HepG2 (cell line): ENCODE results near the gene CPEB4. TPM values are rescaled to one million over a fixed set of nuclear protein-coding genes. Genes with fewer than 3 reads are reported as not detected.

Source experiments
- FOXJ3 ChIP-seq: sonication (generic); formaldehyde crosslinking; IDR thresholded peaks from 2 replicates; pipeline ENCODE4 v1.4.0; 2020; ENCODE audit warnings: missing genetic modification reagents, mild to moderate bottlenecking, borderline replicate concordance
- FOXK1 ChIP-seq: sonication (generic); formaldehyde crosslinking; IDR thresholded peaks from 2 replicates; pipeline ENCODE4 v1.4.0; 2020; ENCODE audit warnings: low read depth, missing genetic modification reagents, borderline replicate concordance
- KDM5A ChIP-seq: fragments of 200-600 bp; sonication (generic); IDR thresholded peaks from 2 replicates; pipeline ENCODE4 v1.7.0; 2018; ENCODE audit warnings: antibody characterized with exemption, mild to moderate bottlenecking, low read length, borderline replicate concordance
- SALL1 ChIP-seq: sonication (generic); formaldehyde crosslinking; IDR thresholded peaks from 2 replicates; pipeline ENCODE4 v1.8.0; 2022; ENCODE audit warnings: mild to moderate bottlenecking, missing genetic modification reagents
- SETDB1 ChIP-seq: sonication (generic); formaldehyde crosslinking; IDR thresholded peaks from 2 replicates; pipeline ENCODE4 v1.5.1; 2020; ENCODE audit warnings: missing genetic modification reagents, mild to moderate bottlenecking, borderline replicate concordance
- SMAD1 ChIP-seq: sonication (generic); formaldehyde crosslinking; IDR thresholded peaks from 2 replicates; pipeline ENCODE4 v1.4.0; 2020; ENCODE audit warnings: missing genetic modification reagents, low read depth, mild to moderate bottlenecking, borderline replicate concordance
- SRY ChIP-seq: sonication (generic); formaldehyde crosslinking; IDR thresholded peaks from 2 replicates; pipeline ENCODE4 v1.8.0; 2022; ENCODE audit warnings: mild to moderate bottlenecking, missing genetic modification reagents
- TGIF2 ChIP-seq: IDR thresholded peaks from 2 replicates; pipeline ENCODE4 v1.6.1; 2016; ENCODE audit warnings: control low read depth, missing compliant biosample characterization
- ZC3H13 ChIP-seq: sonication (generic); formaldehyde crosslinking; IDR thresholded peaks from 2 replicates; pipeline ENCODE4 v1.8.1; 2023; ENCODE audit warnings: mild to moderate bottlenecking, missing genetic modification reagents, moderate library complexity
- ZNF572 ChIP-seq: sonication (generic); formaldehyde crosslinking; IDR thresholded peaks from 2 replicates; pipeline ENCODE4 v1.5.1; 2020; ENCODE audit warnings: mild to moderate bottlenecking, missing genetic modification reagents
- ZNF749 ChIP-seq: sonication (generic); formaldehyde crosslinking; IDR thresholded peaks from 2 replicates; pipeline ENCODE4 v1.8.0; 2022; ENCODE audit warnings: mild to moderate bottlenecking, missing genetic modification reagents, moderate library complexity, borderline replicate concordance
- ZSCAN25 ChIP-seq: sonication (generic); formaldehyde crosslinking; IDR thresholded peaks from 2 replicates; pipeline ENCODE4 v1.8.0; 2022; ENCODE audit warnings: mild to moderate bottlenecking, missing genetic modification reagents
- polyA plus RNA-seq, 8 experiments: library from polyadenylated mRNA; depleted of rRNA in 3 of 8; stranded (reverse) in 7 of 8; unstranded in 1 of 8; fragments of >200 nt; fragmentation: Illumina TruSeq in 4 of 8; extraction: Trizol in 4 of 8; gene quantifications; 2 replicates each; pipeline versions ENCODE4 v1.2.1 to v1.2.3, GENCODE V29; 2011 to 2016; ENCODE audit warnings: low read depth in 4 of 8, missing spikeins in 1 of 8, mixed read lengths in 1 of 8; ENCODE audit not compliant: insufficient read depth in 1 of 8
- total RNA-seq, 5 experiments: library from RNA; depleted of rRNA; stranded (reverse); fragments of >200 nt; fragmentation: Illumina TruSeq; extraction: Trizol; gene quantifications; 2 replicates each; pipeline ENCODE4 v1.2.3, GENCODE V29; 2016; ENCODE audit warnings: low read depth in 1 of 5
- TF ChIP-seq, protein P1 (sequence below): sonication (generic); formaldehyde crosslinking; IDR thresholded peaks from 2 replicates; pipeline ENCODE4 v1.8.0; 2022; ENCODE audit warnings: missing genetic modification reagents, mild to moderate bottlenecking, borderline replicate concordance
- TF ChIP-seq, protein P2 (sequence below): sonication (generic); formaldehyde crosslinking; IDR thresholded peaks from 2 replicates; pipeline ENCODE4 v1.4.0; 2020; ENCODE audit warnings: missing genetic modification reagents, borderline replicate concordance
- TF ChIP-seq, protein P3 (sequence below): sonication (generic); formaldehyde crosslinking; IDR thresholded peaks from 2 replicates; pipeline ENCODE4 v1.8.1; 2023; ENCODE audit warnings: mild to moderate bottlenecking, missing genetic modification reagents
- TF ChIP-seq, protein P4 (sequence below): sonication (generic); formaldehyde crosslinking; IDR thresholded peaks from 2 replicates; pipeline ENCODE4 v1.5.1; 2020; ENCODE audit warnings: mild to moderate bottlenecking, missing genetic modification reagents, borderline replicate concordance

The CPEB4 gene
- total and polyA plus RNA-seq, 2 of the 13 experiments (the other 11 are each of a cell fraction or from before 2014, with no cell fraction given) = 7.7 to 26.7 TPM

DNA sequence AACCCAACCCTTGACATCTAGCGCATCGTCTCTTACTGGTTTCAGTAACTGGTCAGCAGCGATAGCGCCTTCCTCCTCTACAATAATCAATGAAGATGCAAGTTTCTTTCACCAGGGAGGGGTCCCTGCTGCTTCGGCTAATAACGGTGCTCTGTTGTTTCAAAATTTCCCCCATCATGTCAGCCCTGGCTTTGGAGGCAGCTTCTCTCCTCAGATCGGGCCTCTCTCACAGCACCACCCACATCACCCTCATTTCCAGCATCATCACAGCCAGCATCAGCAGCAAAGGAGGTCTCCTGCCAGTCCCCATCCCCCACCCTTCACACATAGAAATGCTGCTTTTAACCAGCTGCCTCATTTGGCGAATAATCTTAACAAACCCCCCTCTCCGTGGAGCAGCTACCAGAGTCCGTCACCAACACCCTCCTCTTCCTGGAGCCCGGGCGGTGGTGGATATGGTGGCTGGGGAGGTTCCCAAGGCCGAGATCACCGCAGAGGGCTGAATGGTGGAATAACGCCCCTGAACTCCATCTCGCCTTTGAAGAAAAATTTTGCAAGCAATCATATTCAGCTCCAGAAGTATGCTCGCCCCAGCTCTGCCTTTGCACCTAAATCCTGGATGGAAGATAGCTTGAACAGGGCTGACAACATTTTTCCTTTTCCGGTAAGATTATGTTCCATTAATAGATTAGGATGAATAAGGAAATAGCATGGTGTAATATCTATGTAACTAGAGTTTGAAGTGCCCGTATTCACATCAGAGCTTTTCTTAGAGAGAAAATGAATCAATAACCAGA lies 2.2 kb downstream of the CPEB4 start (continued):
- TF ChIP-seq, protein P1, sequence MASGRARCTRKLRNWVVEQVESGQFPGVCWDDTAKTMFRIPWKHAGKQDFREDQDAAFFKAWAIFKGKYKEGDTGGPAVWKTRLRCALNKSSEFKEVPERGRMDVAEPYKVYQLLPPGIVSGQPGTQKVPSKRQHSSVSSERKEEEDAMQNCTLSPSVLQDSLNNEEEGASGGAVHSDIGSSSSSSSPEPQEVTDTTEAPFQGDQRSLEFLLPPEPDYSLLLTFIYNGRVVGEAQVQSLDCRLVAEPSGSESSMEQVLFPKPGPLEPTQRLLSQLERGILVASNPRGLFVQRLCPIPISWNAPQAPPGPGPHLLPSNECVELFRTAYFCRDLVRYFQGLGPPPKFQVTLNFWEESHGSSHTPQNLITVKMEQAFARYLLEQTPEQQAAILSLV = 0 out of 2 replicates have a peak, but pooled peaks have one; percentile 22
- TF ChIP-seq, protein P2, sequence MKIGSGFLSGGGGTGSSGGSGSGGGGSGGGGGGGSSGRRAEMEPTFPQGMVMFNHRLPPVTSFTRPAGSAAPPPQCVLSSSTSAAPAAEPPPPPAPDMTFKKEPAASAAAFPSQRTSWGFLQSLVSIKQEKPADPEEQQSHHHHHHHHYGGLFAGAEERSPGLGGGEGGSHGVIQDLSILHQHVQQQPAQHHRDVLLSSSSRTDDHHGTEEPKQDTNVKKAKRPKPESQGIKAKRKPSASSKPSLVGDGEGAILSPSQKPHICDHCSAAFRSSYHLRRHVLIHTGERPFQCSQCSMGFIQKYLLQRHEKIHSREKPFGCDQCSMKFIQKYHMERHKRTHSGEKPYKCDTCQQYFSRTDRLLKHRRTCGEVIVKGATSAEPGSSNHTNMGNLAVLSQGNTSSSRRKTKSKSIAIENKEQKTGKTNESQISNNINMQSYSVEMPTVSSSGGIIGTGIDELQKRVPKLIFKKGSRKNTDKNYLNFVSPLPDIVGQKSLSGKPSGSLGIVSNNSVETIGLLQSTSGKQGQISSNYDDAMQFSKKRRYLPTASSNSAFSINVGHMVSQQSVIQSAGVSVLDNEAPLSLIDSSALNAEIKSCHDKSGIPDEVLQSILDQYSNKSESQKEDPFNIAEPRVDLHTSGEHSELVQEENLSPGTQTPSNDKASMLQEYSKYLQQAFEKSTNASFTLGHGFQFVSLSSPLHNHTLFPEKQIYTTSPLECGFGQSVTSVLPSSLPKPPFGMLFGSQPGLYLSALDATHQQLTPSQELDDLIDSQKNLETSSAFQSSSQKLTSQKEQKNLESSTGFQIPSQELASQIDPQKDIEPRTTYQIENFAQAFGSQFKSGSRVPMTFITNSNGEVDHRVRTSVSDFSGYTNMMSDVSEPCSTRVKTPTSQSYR (CRISPR knock-in tag) = peak; percentile 75; the same call in 1 of the 2 replicates
- TF ChIP-seq FOXK1 (0 out of 2 replicates have a peak, but pooled peaks have one; percentile 12), ZSCAN25 (CRISPR knock-in tag) (0 out of 2 replicates have a peak, but pooled peaks have one; percentile 16), TGIF2 (no peak), ZNF572 (peak; percentile 60; the same call in 1 of the 2 replicates), SETDB1 (CRISPR knock-in tag) (no peak), ZNF749 (0 out of 2 replicates have a peak, but pooled peaks have one; percentile 35), SALL1 (CRISPR knock-in tag) (peak; percentile 52; the same call in 1 of the 2 replicates), KDM5A (peak; percentile 32; the same call in 1 of the 2 replicates), FOXJ3 (CRISPR knock-in tag) (no peak), SMAD1 (CRISPR knock-in tag) (no peak), ZC3H13 (CRISPR knock-in tag) (peak; percentile 83; the same call in 1 of the 2 replicates), SRY (CRISPR knock-in tag) (peak; percentile 57; the same call in 1 of the 2 replicates)
- TF ChIP-seq, protein P3, sequence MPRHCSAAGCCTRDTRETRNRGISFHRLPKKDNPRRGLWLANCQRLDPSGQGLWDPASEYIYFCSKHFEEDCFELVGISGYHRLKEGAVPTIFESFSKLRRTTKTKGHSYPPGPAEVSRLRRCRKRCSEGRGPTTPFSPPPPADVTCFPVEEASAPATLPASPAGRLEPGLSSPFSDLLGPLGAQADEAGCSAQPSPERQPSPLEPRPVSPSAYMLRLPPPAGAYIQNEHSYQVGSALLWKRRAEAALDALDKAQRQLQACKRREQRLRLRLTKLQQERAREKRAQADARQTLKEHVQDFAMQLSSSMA (CRISPR knock-in tag) = 0 out of 2 replicates have a peak, but pooled peaks have one; percentile 63
- TF ChIP-seq, protein P4, sequence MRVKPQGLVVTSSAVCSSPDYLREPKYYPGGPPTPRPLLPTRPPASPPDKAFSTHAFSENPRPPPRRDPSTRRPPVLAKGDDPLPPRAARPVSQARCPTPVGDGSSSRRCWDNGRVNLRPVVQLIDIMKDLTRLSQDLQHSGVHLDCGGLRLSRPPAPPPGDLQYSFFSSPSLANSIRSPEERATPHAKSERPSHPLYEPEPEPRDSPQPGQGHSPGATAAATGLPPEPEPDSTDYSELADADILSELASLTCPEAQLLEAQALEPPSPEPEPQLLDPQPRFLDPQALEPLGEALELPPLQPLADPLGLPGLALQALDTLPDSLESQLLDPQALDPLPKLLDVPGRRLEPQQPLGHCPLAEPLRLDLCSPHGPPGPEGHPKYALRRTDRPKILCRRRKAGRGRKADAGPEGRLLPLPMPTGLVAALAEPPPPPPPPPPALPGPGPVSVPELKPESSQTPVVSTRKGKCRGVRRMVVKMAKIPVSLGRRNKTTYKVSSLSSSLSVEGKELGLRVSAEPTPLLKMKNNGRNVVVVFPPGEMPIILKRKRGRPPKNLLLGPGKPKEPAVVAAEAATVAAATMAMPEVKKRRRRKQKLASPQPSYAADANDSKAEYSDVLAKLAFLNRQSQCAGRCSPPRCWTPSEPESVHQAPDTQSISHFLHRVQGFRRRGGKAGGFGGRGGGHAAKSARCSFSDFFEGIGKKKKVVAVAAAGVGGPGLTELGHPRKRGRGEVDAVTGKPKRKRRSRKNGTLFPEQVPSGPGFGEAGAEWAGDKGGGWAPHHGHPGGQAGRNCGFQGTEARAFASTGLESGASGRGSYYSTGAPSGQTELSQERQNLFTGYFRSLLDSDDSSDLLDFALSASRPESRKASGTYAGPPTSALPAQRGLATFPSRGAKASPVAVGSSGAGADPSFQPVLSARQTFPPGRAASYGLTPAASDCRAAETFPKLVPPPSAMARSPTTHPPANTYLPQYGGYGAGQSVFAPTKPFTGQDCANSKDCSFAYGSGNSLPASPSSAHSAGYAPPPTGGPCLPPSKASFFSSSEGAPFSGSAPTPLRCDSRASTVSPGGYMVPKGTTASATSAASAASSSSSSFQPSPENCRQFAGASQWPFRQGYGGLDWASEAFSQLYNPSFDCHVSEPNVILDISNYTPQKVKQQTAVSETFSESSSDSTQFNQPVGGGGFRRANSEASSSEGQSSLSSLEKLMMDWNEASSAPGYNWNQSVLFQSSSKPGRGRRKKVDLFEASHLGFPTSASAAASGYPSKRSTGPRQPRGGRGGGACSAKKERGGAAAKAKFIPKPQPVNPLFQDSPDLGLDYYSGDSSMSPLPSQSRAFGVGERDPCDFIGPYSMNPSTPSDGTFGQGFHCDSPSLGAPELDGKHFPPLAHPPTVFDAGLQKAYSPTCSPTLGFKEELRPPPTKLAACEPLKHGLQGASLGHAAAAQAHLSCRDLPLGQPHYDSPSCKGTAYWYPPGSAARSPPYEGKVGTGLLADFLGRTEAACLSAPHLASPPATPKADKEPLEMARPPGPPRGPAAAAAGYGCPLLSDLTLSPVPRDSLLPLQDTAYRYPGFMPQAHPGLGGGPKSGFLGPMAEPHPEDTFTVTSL (CRISPR knock-in tag) = peak; percentile 36; the same call in 1 of the 2 replicates
